Ishikawa (cell line): ENCODE results near the gene BCAT1.

Source experiments
- CEBPB ChIP-seq: IDR thresholded peaks from 2 replicates; pipeline ENCODE4 v1.6.1; 2012
- CREB1 ChIP-seq: IDR thresholded peaks from 2 replicates; pipeline ENCODE4 v1.6.1; 2012; ENCODE audit warnings: low read depth
- EGR1 ChIP-seq: IDR thresholded peaks from 2 replicates; pipeline ENCODE4 v1.6.1; 2012
- EP300 ChIP-seq: IDR thresholded peaks from 2 replicates; pipeline ENCODE4 v1.6.1; 2012; ENCODE audit warnings: borderline replicate concordance
- FOXM1 ChIP-seq: IDR thresholded peaks from 2 replicates; pipeline ENCODE4 v1.6.1; 2012; ENCODE audit warnings: low read depth, borderline replicate concordance
- NFIC ChIP-seq: IDR thresholded peaks from 2 replicates; pipeline ENCODE4 v1.6.1; 2012
- RAD21 ChIP-seq: IDR thresholded peaks from 2 replicates; pipeline ENCODE4 v1.6.1; 2012; ENCODE audit warnings: low read depth
- TAF1 ChIP-seq: IDR thresholded peaks from 2 replicates; pipeline ENCODE4 v1.6.1; 2012; ENCODE audit warnings: low read depth, mild to moderate bottlenecking
- TCF12 ChIP-seq: IDR thresholded peaks from 2 replicates; pipeline ENCODE4 v1.6.1; 2012; ENCODE audit warnings: low read depth
- YY1 ChIP-seq: IDR thresholded peaks from 2 replicates; pipeline ENCODE4 v1.6.1; 2012; ENCODE audit warnings: low read depth
- ZBTB7A ChIP-seq: IDR thresholded peaks from 2 replicates; pipeline ENCODE4 v1.6.1; 2012; ENCODE audit warnings: low read depth
- TF ChIP-seq, protein P1 (sequence below): IDR thresholded peaks from 2 replicates; pipeline ENCODE4 v1.6.1; 2012; ENCODE audit warnings: low read depth, mild to moderate bottlenecking
- TF ChIP-seq, protein P2 (sequence below): IDR thresholded peaks from 2 replicates; pipeline ENCODE4 v1.6.1; 2012
- TF ChIP-seq, protein P3 (sequence below): IDR thresholded peaks from 2 replicates; pipeline ENCODE4 v1.6.1; 2012

BCAT1 gene

DNA sequence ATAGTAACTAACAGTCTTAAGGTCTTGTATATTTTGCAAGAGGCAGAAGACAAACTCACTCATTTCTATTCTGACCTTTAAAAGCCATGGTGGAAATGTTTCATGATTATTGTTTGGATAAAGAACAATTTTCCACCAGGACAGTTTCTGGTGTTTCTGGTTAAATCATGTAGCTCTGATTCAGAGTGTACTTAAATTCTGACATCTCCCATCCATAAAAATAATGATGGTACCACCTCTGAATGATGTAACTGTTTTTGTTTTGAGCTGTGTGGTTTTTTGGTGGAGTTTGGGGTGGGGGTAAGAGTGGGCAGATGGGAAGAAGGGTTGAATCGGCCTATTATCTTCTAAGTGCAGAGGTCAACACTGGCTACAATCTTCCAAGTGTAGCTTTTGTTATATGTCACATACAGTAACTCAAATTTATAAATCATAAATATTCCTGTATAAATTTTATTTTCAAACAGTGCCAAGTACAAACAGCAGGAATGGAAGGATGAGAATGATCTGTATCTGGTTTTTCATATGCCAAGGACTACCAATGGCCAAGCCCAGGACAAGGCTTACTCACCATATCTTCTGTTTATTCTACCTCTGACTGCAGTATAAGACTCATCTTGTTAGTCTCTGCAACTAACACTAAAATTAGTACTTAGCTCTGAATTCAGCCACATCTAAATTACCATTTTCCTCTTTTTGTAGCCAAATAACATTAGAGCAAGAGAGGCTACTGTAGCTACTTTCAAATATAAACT, 108.7 kb downstream of the BCAT1 start:
- no peak for TF ChIP-seq YY1
- no peak for TF ChIP-seq TCF12

DNA sequence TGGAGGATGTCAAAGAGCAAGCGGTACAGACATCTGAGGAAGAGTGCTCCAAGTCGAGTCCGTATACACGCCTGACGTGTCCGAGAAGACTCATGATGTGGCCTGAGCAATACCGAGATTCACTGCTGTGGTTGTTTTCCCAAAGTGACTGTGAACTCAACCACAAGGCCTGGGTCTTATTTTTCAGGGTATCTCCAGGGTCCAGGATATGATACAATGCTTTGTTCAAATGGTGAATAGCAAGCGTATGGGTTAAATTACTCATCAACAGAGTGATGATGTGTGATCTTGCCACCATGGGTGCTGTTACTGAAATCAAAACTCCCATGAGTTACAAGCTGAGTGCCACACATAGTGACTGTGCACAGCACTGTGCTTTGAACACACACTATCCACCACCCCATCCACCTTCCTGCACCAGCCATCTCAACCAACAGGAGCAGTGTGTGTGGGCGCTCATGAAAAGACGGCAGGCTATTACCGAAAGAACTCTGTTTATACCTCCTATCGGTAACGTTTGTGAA, 109.6 kb downstream of the BCAT1 start:
- TF ChIP-seq EP300, result no peak

DNA sequence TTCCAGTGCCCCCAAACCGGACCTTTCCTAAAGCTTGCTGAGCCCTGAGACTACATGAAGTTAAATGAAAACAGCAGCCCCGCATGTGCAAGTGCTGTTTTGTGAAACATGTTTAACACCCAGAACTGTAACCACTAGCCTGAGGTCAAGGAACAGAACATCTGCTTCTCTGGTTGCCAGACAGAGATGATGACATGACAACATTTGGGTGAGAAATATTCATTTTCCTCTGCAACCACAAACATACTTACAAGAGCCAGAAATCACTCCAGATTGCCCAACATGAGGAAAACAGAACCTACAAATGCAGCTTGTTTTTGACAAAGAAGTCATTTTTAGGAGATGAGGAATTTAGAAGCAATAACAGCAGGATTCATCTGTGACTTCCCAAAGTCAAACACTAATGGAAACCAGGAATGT, 110.4 kb downstream of the BCAT1 start:
- TF ChIP-seq CEBPB (no peak), YY1 (no peak), RAD21 (no peak), TCF12 (no peak), ZBTB7A (no peak)
- TF ChIP-seq, protein P1, sequence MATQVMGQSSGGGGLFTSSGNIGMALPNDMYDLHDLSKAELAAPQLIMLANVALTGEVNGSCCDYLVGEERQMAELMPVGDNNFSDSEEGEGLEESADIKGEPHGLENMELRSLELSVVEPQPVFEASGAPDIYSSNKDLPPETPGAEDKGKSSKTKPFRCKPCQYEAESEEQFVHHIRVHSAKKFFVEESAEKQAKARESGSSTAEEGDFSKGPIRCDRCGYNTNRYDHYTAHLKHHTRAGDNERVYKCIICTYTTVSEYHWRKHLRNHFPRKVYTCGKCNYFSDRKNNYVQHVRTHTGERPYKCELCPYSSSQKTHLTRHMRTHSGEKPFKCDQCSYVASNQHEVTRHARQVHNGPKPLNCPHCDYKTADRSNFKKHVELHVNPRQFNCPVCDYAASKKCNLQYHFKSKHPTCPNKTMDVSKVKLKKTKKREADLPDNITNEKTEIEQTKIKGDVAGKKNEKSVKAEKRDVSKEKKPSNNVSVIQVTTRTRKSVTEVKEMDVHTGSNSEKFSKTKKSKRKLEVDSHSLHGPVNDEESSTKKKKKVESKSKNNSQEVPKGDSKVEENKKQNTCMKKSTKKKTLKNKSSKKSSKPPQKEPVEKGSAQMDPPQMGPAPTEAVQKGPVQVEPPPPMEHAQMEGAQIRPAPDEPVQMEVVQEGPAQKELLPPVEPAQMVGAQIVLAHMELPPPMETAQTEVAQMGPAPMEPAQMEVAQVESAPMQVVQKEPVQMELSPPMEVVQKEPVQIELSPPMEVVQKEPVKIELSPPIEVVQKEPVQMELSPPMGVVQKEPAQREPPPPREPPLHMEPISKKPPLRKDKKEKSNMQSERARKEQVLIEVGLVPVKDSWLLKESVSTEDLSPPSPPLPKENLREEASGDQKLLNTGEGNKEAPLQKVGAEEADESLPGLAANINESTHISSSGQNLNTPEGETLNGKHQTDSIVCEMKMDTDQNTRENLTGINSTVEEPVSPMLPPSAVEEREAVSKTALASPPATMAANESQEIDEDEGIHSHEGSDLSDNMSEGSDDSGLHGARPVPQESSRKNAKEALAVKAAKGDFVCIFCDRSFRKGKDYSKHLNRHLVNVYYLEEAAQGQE, result no peak

DNA sequence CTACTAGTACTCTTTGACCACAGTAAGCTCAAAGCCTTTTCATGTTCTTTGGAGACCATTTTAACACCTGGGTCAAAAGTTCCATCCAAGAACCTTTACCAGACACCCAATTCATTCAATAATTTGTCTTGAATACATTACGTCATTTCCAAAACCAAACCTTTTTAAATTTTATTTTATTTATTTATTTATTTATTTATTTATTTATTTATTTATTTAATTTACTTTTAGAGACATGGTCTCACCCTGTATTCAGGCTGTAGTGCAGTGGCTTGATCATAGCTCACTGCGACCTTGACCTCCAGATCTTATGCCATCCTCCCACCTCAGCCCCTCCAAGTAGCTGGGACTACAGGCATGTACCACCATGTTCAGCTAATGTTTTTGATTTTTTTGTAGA, 113.5 kb downstream of the BCAT1 start:
- no peak for TF ChIP-seq CREB1
- no peak for TF ChIP-seq NFIC
- TF ChIP-seq, protein P1, result no peak
- TF ChIP-seq TAF1, result no peak
- TF ChIP-seq EGR1, result no peak
- TF ChIP-seq, protein P2, sequence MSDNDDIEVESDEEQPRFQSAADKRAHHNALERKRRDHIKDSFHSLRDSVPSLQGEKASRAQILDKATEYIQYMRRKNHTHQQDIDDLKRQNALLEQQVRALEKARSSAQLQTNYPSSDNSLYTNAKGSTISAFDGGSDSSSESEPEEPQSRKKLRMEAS, result no peak
- TF ChIP-seq, protein P3, sequence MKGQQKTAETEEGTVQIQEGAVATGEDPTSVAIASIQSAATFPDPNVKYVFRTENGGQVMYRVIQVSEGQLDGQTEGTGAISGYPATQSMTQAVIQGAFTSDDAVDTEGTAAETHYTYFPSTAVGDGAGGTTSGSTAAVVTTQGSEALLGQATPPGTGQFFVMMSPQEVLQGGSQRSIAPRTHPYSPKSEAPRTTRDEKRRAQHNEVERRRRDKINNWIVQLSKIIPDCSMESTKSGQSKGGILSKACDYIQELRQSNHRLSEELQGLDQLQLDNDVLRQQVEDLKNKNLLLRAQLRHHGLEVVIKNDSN, result no peak
- no peak for TF ChIP-seq CEBPB
- no peak for TF ChIP-seq ZBTB7A
- no peak for TF ChIP-seq TCF12
- no peak for TF ChIP-seq FOXM1

DNA sequence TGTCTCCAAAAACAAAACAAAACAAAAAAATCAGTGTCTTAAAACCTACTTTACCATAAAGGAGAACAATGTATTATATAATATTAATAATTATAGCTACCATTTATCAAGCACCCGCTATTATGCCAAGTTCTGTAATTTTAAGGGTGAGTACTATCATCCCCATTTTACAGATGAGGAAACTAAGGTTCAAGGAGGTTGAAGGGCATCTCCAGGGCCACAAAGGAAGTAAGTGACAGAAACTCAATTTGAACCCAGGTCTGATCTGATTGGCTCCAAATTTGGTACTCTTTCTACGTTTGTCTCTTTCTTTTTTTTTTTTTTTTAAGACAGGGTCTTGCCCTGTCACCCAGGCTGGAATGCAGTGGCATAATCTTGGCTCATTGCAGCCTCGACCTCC, 115.4 kb downstream of the BCAT1 start:
- TF ChIP-seq FOXM1 (no peak), CREB1 (no peak), CEBPB (no peak), EGR1 (no peak), TCF12 (no peak), YY1 (no peak), TAF1 (no peak), ZBTB7A (no peak), NFIC (no peak), EP300 (no peak)
- TF ChIP-seq, protein P2, result no peak
- TF ChIP-seq, protein P1, result no peak

DNA sequence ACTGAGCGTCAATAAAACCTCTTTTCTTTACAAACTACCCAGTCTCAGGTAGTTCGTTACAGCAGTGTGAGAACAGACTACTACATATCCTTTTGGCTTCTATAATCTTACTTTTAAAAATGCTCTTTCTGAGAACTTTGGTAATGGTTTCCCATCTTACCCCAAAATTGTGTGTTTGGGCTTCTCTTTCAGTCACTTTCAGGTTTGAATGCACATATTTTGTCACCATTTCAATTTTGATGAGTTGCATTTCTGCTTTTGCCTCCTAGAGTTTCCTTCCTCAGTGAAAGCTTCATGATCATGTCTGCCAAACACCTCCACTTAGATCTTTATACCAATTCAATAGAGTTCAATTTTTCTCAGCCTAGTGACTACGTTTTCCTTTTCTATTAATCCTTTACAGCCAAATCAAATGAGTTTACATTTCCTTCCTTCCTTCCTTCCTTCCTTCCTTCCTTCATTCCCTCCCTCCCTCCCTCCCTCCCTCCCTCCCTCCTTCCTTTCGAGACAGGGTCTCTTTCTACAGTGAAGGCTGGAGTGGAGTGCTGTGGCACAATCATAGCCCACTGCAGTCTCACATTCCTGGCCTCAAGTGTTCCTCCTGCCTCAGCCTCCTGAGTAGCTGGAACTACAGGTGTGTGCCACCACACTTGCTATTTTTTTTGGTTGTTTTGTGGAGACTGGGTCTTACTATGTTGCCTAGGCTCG, 124.9 kb downstream of the BCAT1 start:
- TF ChIP-seq, protein P3, result no peak
- no peak for TF ChIP-seq TAF1
- TF ChIP-seq FOXM1, result no peak
- no peak for TF ChIP-seq EP300
- no peak for TF ChIP-seq CREB1
- TF ChIP-seq, protein P2, result no peak
